PC-3 (cell line): Measurements from ENCODE around the gene DAB1. TPM values are rescaled to one million over a fixed set of nuclear protein-coding genes. Genes with fewer than 3 reads are reported as not detected.

Source experiments
- ATAC-seq: fragments of 200-7000 bp; cut with Tn5 transposase; 2 replicates; pipeline ENCODE4 v1.9.1; 2020; ENCODE audit warnings: mild to moderate bottlenecking, moderate library complexity
- BruUV-seq: library from RNA; stranded (reverse); fragments of 400-500 nt; replicated peaks from 2 replicates; lab custom pipeline; 2021; lab: Mats Ljungman, UMichigan
- CTCF ChIA-PET: fragments of 300-600 bp; sonication (Branson Sonifier 250); formaldehyde crosslinking; loops from one replicate; lab custom pipeline; 2022; ENCODE audit warnings: antibody characterized with exemption; lab: Charles Lee
- POLR2A ChIA-PET: fragments of 300-600 bp; sonication (Branson Sonifier 250); formaldehyde crosslinking; loops from one replicate; lab custom pipeline; 2022; ENCODE audit warnings: antibody characterized with exemption; ENCODE audit not compliant: unreplicated experiment; lab: Charles Lee
- DNase-seq: peaks from one replicate; pipeline ENCODE4 v3.0.0-alpha.2; 2015
- H2AFZ ChIP-seq: fragments of 300-600 bp; sonication (generic); 2 replicates; pipeline ENCODE4 v1.6.0; 2016; ENCODE audit warnings: antibody characterized with exemption, low read length
- H3F3A ChIP-seq: fragments of 300-600 bp; sonication (generic); one replicate; pipeline ENCODE4 v1.6.0; 2017; ENCODE audit warnings: antibody characterized with exemption, low read length, control low read depth, mild to moderate bottlenecking; ENCODE audit not compliant: unreplicated experiment
- H3K27ac ChIP-seq: fragments of 300-600 bp; sonication (generic); 2 replicates; pipeline ENCODE4 v1.5.1; 2016; ENCODE audit warnings: mild to moderate bottlenecking, low read length
- H3K27me3 ChIP-seq: fragments of 300-600 bp; sonication (generic); 2 replicates; pipeline ENCODE4 v1.6.1; 2016; ENCODE audit warnings: low read length, mixed read lengths
- H3K36me3 ChIP-seq: fragments of 300-600 bp; sonication (generic); 2 replicates; pipeline ENCODE4 v1.6.1; 2016; ENCODE audit warnings: low read depth, mixed run types, low read length, mixed read lengths
- H3K4me1 ChIP-seq: fragments of 300-600 bp; sonication (generic); 2 replicates; pipeline ENCODE4 v1.5.1; 2016; ENCODE audit warnings: low read length; ENCODE audit not compliant: insufficient read depth
- H3K4me2 ChIP-seq: fragments of 300-600 bp; sonication (generic); 2 replicates; pipeline ENCODE4 v1.6.0; 2016; ENCODE audit warnings: low read length
- H3K4me3 ChIP-seq: fragments of 300-600 bp; sonication (generic); 2 replicates; pipeline ENCODE4 v1.5.1; 2016; ENCODE audit warnings: mild to moderate bottlenecking, low read length, mixed read lengths
- H3K79me2 ChIP-seq: fragments of 300-600 bp; sonication (generic); 2 replicates; pipeline ENCODE4 v1.6.1; 2017; ENCODE audit warnings: low read length, mixed read lengths
- H3K9ac ChIP-seq: fragments of 300-600 bp; sonication (generic); 2 replicates; pipeline ENCODE4 v1.6.0; 2016; ENCODE audit warnings: mild to moderate bottlenecking, low read length
- H3K9me2 ChIP-seq: fragments of 300-600 bp; sonication (generic); replicated peaks from 2 replicates; pipeline ENCODE4 v1.6.1; 2016; ENCODE audit warnings: mixed run types, low read length, mixed read lengths
- H3K9me3 ChIP-seq: fragments of 300-600 bp; sonication (generic); 2 replicates; pipeline ENCODE4 v1.6.1; 2016; ENCODE audit warnings: low read length, mixed read lengths
- H4K20me1 ChIP-seq: fragments of 300-600 bp; sonication (generic); 2 replicates; pipeline ENCODE4 v1.6.1; 2016; ENCODE audit warnings: low read length, mixed read lengths
- CTCF ChIP-seq: fragments of 300-600 bp; sonication (generic); conservative IDR thresholded peaks from 2 replicates; pipeline ENCODE4 v1.5.1; 2017; ENCODE audit warnings: antibody characterized with exemption, low read depth, mild to moderate bottlenecking, low read length
- EZH2 ChIP-seq: fragments of 300-600 bp; sonication (generic); IDR thresholded peaks from one replicate; pipeline ENCODE4 v1.6.1; 2017; ENCODE audit warnings: antibody characterized with exemption, mild to moderate bottlenecking, low read length; ENCODE audit not compliant: unreplicated experiment
- EZH2phosphoT487 ChIP-seq: fragments of 300-600 bp; sonication (generic); IDR thresholded peaks from 2 replicates; pipeline ENCODE4 v1.6.1; 2018; ENCODE audit warnings: mild to moderate bottlenecking, antibody characterized with exemption, low read length, borderline replicate concordance
- intact Hi-C: fragments of 100-400 bp; cut with micrococcal nuclease; formaldehyde crosslinking; loops from 2 replicates; pipeline ENCODE4 v1.9.0; 2023
- total RNA-seq: library from RNA; depleted of rRNA; stranded (reverse); fragments of >200 nt; gene quantifications from 2 replicates; pipeline ENCODE4 v1.2.3, GENCODE V29; 2014

Gene DAB1
- total RNA-seq, 1 experiment from 2014 or later: not detected

DNA sequence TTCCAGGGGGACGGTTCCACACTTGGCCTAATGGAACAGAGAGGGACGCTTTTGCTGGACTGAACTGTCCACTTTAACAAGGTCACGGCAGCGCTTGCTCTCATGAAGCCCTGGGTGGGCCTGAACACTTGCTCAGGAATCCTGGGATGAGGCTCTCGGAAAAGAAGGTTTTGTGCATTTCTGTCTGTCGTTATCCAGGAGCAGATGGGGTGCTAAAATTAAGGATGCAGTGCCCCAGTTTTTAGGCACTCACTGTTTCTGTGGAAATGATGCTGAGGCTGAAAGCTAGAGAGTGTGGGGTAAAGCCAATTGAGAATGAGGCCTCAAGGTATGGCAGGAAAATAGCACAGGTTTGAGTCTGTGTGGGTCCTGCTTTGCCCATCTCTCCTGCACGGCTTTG lies 111.0 kb downstream of the DAB1 start:
- intact Hi-C loops: no loop called here
- DNase-seq: no peak

GRCh38 chr1:57311411-57311810 lies 112.4 kb downstream of the DAB1 start:
- Histone ChIP-seq H3K4me1 (no peaks in the 10 kb centered on the region), H3K27ac (no peak overlapping the region), H3F3A (no peaks in the 10 kb centered on the region), H3K4me3 (no peak overlapping the region), H3K9ac (no peak overlapping the region), H3K79me2 (no peaks in the 10 kb centered on the region), H2AFZ (no peak overlapping the region), H4K20me1 (no peaks in the 10 kb centered on the region), H3K36me3 (no peaks in the 10 kb centered on the region), H3K9me2 (no peaks in the 10 kb centered on the region), H3K9me3 (no peaks in the 10 kb centered on the region), H3K27me3 (no peaks in the 10 kb centered on the region), H3K4me2 (no peak overlapping the region)
- no TSS peak for BruUV-seq
- ATAC-seq (no peak), DNase-seq (no peak)
- POLR2A ChIA-PET: no interaction called here
- intact Hi-C loops: no loop called here
- no peak for TF ChIP-seq CTCF
- no peak for TF ChIP-seq EZH2
- TF ChIP-seq EZH2phosphoT487: no peak
- CTCF ChIA-PET: no interaction called here

More for the DNA sequence above, 111.0 kb downstream of the DAB1 start:
- BruUV-seq: no TSS peak
- Histone ChIP-seq H3K4me3 (no peak overlapping the region), H3K9me2 (no peaks in the 10 kb centered on the region), H3K36me3 (no peaks in the 10 kb centered on the region), H3K9ac (no peak overlapping the region), H3K27ac (no peak overlapping the region), H3F3A (no peaks in the 10 kb centered on the region), H3K27me3 (no peaks in the 10 kb centered on the region), H3K4me1 (no peaks in the 10 kb centered on the region), H3K79me2 (no peaks in the 10 kb centered on the region), H3K9me3 (no peaks in the 10 kb centered on the region), H4K20me1 (no peaks in the 10 kb centered on the region), H2AFZ (no peak overlapping the region), H3K4me2 (no peak overlapping the region)
- ATAC-seq: no peak
- CTCF ChIA-PET: no interaction called here
- TF ChIP-seq EZH2phosphoT487: no peak
- TF ChIP-seq EZH2: no peak
- POLR2A ChIA-PET: no interaction called here

DNA sequence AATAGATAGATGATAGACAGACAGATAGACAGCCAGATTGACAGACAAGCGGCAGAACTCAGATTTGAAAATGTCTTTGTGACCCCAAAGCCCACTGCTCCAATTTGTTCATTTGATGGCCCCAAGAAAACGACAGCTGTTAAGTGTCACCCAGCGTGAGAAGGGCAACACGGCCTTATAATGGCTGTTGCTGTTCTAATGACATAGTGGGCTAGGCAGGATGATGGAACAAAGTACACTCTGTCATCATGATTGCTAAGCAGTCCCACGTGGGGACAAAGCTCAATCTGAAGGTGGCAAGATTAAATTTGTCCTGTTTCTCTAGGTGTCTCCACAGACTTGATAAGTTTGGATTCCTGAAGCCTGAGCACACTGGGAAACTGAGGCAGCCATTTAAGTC lies 112.9 kb downstream of the DAB1 start:
- Histone ChIP-seq H3F3A (no peaks in the 10 kb centered on the region), H3K9me2 (no peaks in the 10 kb centered on the region), H3K4me2 (no peak overlapping the region), H4K20me1 (no peaks in the 10 kb centered on the region), H3K9me3 (no peaks in the 10 kb centered on the region), H3K4me3 (no peak overlapping the region), H3K4me1 (no peaks in the 10 kb centered on the region), H3K27ac (no peak overlapping the region), H3K27me3 (no peaks in the 10 kb centered on the region), H3K79me2 (no peaks in the 10 kb centered on the region), H3K9ac (no peak overlapping the region), H3K36me3 (no peaks in the 10 kb centered on the region), H2AFZ (no peak overlapping the region)
- ChIA-PET POLR2A (no interaction called here), CTCF (no interaction called here)
- no peak for DNase-seq
- BruUV-seq: no TSS peak
- no peak for TF ChIP-seq EZH2
- no peak for TF ChIP-seq CTCF
- TF ChIP-seq EZH2phosphoT487: no peak
- intact Hi-C loops: no loop called here
- no peak for ATAC-seq
